HG02852 (cell line): ENCODE data around the gene SLC25A45.

ENCODE experiments used
- ATAC-seq: cut with Tn5 transposase; IDR thresholded peaks from one replicate; pipeline ENCODE4 v1.9.1; 2021; ENCODE audit warnings: mild to moderate bottlenecking, moderate library complexity; ENCODE audit not compliant: unreplicated experiment

The SLC25A45 gene

DNA sequence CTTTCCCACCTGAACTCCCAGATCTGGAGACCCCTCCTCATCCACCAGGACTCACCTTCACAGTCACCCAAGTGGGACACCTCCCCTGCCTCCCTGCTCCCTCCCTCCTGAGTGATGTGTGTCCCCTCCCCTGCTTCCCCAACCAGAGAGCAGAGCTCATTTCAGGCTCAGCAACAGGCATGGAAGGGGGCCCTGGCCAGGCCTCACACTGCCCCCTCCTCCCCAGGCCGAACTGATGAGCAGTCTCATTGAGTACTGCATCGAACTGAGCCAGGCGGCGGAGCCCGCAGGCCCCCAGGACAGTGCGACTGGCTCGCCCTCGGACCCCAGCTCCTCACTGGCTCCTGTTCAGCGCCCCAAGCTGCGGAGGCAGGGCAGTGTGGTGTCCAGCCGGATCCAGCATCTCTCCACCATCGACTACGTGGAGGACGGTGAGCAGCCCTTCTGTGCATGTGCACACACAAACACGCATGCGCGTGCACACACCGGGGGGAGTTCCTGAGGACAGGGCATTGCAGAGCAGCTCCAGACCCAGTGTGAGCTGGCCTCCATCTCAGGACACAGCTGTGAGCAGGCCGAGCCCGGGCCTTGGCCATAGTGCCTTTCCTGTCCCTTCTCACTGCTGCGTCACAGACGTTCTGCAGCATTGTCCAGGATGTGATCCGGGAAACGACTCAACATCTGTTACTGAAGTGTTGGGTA lies 22.3 kb upstream of the SLC25A45 start:
- ATAC-seq, result no peak

DNA sequence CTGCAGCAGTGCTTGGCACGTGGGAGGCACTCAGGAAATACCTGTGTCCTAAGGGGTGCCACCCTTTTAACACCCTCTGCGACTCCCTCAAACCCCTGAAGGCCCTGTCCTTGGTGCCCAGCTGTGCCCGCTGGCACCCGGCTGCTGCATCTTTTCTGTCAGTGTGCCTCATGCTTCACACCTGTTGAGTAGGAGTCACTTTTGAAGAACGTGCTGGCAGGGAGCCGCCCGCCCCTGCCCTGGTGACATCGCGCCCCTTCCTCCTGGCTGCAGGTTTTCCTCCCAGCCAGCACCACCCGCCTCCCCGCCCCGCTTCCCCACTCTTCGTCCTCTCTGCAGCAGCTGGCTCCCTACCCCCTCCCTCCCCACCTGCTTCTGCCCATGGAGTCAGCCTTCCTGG lies 21.8 kb upstream of the SLC25A45 start:
- ATAC-seq, result no peak

DNA sequence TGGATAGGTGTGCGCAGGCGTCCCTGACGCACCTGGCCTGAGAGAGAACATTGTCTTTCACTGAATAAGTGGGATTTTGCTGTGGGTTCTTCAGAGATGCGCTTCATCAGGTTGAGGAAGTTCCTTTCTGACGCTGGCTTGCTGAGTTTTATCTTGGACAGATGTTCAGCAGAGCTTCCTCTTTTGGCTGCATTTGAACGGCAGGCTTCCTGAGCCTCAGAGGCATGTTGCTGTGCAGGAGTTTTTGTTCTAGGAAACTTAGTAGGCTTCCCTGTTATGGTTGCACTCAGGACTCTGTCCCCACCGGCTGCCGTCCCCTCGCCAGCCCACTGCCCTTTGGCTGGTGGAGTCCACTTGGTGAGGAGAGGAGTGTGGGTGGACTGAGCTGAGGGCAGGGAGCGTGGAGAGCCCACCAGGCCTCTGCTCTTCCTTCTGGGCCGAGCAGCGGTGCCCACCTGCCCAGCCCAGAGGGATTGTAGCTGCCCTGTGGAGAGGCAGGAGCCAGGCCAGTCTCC lies 21.2 kb upstream of the SLC25A45 start:
- no peak for ATAC-seq

DNA sequence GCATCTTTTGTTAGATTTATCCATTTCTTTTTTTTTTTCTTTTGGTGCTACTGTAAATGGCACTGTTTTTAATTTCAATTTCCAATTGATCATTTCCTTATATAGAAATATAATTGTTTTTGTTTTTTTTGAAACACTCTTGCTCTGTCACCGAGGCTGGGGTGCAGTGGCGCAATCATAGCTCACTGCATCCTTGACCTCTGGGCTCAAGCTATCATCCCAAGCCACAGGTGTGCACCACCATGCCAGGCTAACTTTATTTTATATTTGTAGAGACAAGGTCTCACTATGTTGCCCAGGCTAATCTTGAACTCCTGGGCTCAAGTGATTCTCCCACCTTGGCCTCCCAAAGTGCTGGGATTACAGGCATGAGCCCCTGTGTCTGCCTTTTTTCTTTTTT lies 20.3 kb upstream of the SLC25A45 start:
- no peak for ATAC-seq

DNA sequence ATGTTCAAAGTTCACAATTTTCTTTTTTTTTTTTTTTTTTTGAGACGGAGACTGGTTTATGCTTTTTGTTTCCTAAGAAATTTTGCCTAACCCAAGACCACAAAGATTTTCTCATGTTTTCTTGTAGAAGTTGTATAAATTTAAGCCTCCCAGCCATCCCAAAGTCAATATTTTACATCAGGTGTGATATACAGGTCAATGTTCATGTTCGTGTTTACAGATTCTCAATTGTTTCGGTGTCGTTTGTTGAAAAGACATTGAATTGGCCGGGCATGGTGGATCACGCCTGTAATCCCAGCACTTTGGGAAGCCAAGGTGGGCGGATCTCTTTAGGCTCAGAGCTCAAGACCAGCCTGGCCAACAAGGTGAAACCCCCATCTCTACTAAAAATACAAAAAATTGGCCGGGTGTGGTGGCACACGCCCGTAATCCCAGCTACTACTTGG lies 19.4 kb upstream of the SLC25A45 start:
- no peak for ATAC-seq

DNA sequence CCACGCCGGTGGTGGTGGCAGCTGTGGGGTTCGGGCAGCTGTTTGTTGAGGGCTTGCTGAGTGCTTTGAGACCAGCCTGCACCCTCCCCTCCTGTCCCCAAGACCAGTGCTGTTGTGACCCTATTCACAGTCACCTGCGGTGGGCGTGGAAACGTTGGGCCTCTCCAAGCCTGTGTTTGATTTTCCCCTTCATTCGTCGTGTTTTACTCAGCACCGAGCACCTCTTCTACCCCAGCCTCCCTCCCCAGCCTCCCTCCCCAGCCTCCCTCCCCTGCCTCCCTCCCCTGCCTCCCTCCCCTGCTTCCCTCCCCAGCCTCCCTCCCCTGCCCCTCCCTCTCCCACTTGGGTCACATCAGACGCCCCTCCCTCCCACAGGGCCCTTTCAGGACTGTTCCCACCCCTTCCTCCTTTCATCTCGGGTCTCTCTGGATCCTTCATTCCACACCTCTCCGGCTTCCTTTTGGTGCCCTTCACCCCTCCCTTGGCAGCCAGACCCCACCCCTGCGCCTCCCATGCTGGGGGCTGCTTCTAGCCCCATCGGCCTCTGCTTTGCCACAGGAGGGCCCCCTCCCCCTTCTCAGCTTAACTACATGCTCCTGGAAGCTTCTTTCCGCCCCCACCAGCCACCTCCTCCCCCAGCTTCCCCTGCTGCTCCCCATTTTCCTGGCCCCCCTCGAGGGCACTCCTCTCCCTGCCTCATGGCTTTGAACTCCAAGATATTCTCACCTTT lies 18.8 kb upstream of the SLC25A45 start:
- no peak for ATAC-seq

DNA sequence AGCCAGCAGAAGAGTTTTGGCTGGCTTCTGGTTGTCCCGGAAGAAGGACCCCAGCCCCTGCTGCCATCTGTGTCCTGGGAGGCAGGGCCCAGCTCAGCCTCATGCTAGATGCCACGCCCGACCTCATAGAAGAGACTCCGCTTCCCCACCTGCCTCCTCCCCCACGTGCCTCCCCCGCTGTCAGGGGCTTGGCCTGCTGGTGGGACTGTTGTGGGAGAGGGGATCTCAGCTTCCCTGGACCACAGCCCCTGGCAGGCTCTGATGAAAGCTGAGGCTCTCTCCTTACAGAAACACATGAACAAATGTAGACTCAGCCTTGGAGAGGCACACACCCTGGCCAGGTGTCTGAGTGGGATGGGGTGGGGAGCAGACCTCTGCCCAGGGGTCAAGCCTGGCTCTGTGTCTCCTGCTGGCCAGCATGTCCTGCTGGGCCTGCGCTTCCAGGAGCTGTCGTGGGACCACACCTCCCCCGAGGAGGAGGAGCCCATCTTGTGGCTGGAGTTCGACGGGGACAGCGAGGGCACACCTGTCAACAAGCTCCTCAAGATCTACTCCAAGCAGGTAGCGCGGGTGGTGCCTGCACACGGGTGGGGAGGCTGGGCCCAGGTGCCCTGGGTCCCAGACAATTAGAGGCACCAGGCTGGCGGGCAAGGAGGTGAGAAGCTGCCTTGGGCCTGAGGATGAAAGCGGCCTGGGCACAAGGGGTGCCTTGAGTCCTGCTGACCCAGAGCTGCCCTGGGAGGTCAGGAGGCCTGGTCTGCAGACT lies 18.0 kb upstream of the SLC25A45 start:
- ATAC-seq, result no peak

DNA sequence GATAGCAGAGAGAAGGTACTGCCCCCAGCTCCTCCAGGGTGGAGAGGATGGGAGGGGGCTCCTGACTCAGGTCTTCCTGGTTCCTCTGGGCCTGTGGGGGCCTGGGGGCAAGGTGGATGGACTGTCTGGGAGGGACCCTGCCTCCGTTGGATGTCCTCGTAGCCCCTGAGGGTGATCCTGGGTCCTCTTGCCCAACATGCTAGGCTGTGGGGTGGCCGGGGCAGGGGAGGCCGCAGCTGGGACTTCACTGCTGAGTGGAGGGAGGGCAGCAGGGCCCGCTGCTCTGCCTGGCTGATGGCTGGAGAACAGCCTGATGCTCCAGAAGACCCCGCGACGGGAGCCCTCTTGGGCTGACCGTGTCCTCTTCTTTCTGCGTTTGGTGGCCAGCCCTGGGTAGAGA lies 17.4 kb upstream of the SLC25A45 start:
- no peak for ATAC-seq

DNA sequence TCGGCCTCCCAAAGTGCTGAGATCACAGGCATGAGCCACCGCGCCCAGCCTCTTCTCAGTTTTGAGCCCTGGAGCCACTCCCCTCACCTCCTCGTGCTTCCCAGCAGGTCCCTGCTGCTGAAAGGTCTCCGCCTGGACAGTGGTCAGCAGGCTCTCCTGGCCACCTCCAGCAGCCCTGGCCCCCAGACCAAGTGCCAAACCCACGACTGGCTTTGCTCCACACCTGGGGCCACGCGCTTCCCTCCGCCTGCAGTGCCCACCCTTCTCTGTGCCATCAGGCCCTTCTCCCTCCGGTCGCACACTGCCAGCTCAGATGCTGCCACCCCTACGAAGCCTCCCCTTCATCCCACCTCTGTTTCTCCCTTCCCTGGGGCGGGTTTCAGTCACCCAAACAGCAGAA lies 16.8 kb upstream of the SLC25A45 start:
- no peak for ATAC-seq

DNA sequence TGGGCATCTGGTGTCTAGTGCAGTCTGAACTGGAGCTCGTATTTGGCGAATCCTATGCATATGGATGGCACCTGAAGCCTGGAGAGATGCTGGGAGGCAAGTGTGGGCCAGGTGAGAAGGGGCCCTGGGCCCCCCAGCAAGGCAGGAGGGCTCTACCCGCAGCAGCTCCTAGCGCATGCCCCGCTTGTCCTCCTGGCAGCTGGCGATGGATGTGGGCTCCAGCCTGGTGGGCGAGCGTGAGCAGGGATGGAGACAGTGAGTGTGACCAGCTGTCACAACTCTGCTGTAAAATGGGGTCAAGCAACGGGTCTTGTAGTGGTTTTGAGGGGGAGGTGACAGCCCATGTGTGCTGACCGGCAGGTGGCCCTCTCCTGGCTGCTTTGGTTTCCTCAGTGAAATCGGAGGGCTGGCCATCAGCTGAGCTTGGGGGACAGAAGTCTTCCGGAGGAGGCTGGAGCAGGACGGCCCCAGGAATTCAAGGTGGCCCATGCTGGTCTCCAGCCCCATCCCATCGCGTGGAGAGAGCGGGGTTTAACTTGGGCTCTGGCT lies 16.0 kb upstream of the SLC25A45 start:
- ATAC-seq, result no peak

DNA sequence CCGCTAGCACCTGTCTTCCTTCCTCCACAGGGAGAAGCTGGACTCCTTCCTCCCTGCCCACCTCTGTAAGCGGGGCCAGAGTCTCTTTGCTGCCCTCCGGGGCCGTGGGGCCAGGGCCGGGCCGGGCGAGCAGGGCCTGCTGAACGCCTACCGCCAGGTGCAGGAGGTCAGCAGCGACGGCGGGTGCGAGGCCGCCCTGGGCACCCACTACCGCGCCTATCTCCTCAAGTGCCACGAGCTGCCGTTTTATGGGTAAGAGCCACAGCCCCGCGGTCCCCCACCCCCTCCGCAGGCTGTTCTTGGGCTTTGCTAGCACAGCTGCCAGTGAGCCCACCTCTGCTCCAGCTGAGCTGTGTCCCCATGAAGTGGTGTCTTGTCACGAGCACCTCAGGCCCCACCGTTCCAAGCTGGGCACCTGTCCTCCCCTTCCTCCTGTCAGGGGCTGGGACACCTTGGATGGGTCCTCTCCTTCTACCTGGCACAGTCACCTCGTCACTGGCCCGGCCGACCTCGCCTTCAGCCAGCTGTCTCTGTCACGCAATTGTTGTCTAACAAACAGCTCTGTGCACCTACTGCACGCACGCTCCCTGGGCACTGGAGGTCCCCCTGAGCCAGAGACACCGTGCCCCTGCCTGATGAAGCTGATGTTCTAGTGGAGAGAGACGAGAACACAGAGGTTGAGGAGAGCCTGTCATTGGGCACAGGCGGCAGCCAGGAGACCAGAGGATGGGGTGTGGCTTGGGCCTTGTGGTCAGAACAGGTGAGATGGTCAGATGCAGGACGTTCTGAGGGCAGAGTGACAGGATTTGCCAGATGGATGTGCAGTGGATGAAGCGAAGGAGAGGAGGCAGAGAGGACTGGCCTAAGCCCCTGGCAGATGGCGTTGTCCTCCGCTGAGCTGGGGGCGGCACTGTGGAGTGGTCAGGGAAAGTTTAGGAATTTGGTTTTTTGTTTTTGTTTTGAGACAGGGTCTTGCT lies 14.6 kb upstream of the SLC25A45 start:
- no peak for ATAC-seq

DNA sequence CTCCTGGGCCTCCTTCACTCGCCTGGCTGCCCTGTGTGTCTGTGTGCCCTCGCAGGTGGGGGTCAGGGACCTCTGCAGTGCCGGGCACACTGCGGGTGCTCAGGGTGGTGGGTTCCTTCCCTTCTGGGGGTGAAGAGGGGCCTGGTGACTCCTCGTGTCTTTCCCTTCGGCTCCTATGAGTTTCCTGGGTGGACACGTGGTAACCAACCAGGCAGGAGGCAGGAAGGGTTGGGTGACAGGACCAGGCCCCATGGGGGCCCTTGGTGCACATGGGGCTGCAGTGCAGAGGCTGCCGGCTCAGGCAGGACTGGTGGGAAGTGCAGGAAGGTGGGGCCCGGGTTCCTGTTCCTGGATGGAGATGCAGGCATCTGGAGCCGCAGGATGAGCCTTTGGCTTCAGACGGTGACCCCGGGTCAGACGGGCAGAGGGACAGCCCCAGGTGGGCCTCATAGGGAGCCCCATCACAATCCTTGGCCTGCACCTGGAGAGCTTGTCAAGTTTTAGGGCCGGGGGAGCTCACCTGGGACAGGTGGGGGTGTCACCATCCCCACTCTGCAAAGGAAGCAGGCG lies 13.6 kb upstream of the SLC25A45 start:
- no peak for ATAC-seq

DNA sequence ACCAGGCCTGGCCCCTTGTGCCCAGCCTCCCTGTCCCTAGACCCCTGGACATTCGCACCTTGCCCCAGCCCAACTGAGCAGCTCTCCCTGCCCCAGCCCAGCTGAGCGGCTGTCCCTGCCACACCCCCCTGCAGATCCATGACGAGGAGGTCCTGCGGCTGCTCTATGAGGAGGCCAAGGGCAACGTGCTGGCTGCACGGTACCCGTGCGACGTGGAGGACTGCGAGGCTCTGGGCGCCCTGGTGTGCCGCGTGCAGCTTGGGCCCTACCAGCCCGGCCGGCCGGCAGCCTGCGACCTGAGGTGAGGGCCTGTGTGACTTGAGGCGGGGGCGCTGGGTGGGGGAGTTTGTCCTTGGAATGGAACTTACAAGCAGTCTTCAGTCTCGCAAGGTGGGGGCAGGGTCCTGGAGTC lies 11.7 kb upstream of the SLC25A45 start:
- ATAC-seq, result no peak

DNA sequence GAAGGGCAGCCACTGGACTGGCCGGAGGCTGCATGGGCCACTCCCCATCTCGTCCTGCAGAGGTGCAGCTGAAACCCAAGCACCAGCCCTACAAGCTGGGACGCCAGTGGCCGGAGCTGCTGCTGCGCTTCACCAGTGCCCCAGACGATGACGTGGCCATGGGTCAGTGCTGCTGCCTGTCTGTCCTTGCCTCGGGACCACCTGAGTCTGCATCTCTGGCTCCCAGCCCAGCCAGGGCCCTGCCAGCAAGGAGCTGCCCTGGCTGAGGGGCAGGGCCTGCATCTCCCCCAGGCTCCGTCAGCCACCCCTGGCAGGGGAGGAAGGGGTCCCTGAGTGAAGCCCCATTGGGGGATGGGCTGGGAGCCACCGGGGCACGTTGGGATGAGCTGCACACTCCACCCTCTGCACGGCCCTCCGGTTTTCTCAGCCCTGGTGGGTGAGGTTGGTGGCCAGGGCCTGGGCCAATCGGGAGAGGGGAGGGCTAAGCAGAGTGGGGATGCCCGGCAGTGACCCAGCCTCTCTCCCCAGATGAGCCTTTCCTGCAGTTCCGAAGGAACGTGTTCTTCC lies 11.2 kb upstream of the SLC25A45 start:
- ATAC-seq, result no peak

DNA sequence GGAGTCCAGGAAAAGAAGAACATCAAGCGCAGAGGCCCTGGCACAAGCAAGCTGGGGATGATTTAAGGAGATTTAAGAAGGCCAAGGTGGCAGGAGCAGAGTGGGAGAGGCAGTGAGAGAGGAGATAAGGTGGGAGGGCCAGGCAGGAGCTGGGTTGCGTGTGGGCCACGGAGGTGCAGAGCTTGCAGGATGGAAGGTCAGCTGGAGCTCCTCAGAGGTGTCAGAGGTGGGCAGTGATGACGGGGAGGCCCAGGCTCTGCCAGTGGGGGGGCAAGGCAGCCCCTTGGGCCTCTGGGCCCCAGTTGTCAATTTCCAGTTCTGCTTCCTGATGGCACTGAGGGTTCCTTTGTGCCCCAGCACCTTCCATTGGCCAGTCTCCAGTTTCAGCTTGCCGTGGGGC lies 10.5 kb upstream of the SLC25A45 start:
- ATAC-seq, result no peak

DNA sequence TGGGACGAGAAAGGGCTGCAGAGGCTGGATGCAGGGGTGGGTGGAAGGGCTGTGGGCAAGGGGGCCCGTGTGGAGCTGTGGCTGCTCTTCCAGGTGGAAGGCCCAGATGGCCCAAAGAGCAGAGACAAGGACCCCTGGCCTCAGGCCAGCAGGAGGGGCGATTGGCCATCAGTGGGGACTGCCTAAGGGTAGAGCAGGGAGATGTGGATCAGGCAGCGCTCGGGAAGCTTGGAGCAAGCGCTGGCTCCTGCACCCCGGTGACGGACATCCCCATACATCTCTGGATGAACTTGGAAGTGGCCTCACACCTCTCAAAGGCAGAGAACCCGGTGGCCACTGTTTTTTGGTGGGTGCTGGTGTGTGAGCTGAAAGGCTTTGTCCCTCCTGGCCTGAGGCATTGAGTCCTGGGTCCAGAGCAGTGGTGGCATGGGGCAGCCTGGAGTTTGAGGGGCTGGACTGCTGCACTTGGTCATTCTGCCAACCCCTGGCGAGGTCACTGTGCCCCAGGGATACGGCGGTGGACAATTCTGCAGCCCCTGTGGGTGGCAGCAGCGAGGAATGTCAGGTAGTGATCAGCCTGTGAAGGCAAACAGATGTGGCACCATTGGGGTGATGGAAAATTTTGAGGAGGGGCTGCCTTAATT lies 9.9 kb upstream of the SLC25A45 start:
- ATAC-seq, result no peak

DNA sequence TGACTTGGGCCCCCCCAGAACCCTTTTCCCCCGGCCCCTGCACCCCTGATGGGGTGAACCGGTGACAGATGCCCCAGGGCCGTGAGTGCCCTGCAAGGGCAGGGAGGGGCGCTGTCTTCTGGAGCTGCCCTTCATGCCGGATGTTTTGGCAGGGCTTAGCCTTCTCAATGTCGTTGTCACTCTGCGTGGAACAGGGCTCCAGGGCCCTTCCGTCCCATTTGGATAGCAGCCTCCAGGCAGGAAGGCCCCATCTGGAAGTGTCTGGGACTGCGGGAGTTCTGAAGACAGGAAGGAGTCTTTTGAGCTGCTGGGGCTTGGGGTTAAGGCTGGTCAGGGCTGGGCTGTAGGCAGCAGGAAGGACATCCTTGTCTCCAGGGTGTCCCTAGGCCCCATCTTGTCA lies 8.6 kb upstream of the SLC25A45 start:
- no peak for ATAC-seq

DNA sequence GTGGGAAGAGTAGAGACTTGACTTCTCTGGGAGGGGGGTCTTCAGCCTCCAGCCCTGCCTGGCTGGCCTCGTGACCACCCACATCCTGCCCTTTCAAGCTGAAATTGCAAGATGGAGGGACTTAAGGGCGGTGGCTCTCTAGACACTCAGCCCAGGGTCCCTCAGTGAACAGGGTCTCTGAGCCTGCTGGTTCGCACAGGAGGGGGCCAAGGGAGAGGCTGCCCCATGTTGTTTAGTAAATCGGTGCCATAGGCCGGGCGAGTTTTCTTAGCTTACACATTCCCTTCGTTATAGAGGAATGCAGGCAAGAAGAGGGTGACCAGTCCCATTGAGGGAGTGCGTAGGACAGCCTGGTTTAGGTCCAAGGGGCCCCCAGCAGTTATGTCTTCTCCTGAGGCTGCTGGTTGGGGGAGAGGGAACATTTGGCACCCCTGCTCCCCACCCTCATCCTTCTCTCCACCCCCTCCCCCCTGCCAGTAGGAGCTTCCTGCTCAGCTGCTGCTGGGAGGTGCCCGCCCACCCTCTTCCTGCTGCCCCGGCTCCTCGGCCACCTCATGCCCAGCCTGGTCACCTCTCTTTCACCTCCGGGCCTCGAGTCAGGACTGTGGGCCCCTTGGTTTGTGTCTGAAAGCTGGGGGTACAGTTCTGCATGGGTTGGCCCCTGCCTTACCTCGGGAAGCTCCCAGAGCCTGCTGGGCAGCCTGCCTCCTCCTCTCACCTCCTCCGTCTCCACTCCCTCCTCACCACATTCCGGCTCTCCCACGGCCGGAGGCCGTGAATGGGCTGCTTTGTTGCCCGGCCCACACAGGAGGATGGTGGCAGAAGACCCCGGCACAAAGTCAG lies 7.9 kb upstream of the SLC25A45 start:
- no peak for ATAC-seq
